Mesendoderm (in vitro differentiated cells): Measurements from ENCODE around the gene ENTPD7. TPM values are rescaled to one million over a fixed set of nuclear protein-coding genes. Genes with fewer than 3 reads are reported as not detected.

Source experiments
- DNase-seq: peaks from one replicate; pipeline ENCODE4 v3.0.0; 2013
- H2AK5ac ChIP-seq: 2 replicates; pipeline ENCODE4 v1.6.1; 2013; ENCODE audit warnings: low read length, inconsistent platforms
- H2BK120ac ChIP-seq: 2 replicates; pipeline ENCODE4 v1.6.1; 2013; ENCODE audit warnings: low read depth, mild to moderate bottlenecking, low read length, moderate library complexity, mixed read lengths
- H2BK15ac ChIP-seq: replicated peaks from 2 replicates; pipeline ENCODE4 v1.6.1; 2013; ENCODE audit warnings: low read depth, mild to moderate bottlenecking, moderate library complexity
- H2BK5ac ChIP-seq: 2 replicates; pipeline ENCODE4 v1.6.1; 2013; ENCODE audit warnings: low read length, inconsistent platforms
- H3K18ac ChIP-seq: 2 replicates; pipeline ENCODE4 v1.6.1; 2013; ENCODE audit warnings: mild to moderate bottlenecking, low read length, mixed read lengths
- H3K23ac ChIP-seq: one replicate; pipeline ENCODE4 v1.6.1; 2013; ENCODE audit warnings: low read length
- H3K27ac ChIP-seq: 2 replicates; pipeline ENCODE4 v1.5.1; 2013; ENCODE audit warnings: low read depth, mild to moderate bottlenecking, inconsistent platforms, low read length, moderate library complexity
- H3K27me3 ChIP-seq: 2 replicates; pipeline ENCODE4 v1.6.1; 2013; ENCODE audit warnings: low read length, control low read depth, mild to moderate bottlenecking, inconsistent platforms; ENCODE audit not compliant: insufficient read depth, poor library complexity
- H3K36me3 ChIP-seq: 2 replicates; pipeline ENCODE4 v1.6.1; 2013; ENCODE audit warnings: low read length, inconsistent platforms; ENCODE audit not compliant: control insufficient read depth, insufficient read depth
- H3K4ac ChIP-seq: one replicate; pipeline ENCODE4 v1.6.1; 2013; ENCODE audit warnings: low read depth, mild to moderate bottlenecking, low read length, moderate library complexity
- H3K4me1 ChIP-seq: 2 replicates; pipeline ENCODE4 v1.6.1; 2013; ENCODE audit warnings: low read depth, low read length, inconsistent platforms; ENCODE audit not compliant: control insufficient read depth
- H3K4me2 ChIP-seq: 2 replicates; pipeline ENCODE4 v1.6.1; 2013; ENCODE audit warnings: low read length
- H3K4me3 ChIP-seq: 2 replicates; pipeline ENCODE4 v1.5.1; 2013; ENCODE audit warnings: mild to moderate bottlenecking, low read length
- H3K56ac ChIP-seq: one replicate; pipeline ENCODE4 v1.6.1; 2013; ENCODE audit warnings: low read length
- H3K79me1 ChIP-seq: 2 replicates; pipeline ENCODE4 v1.6.1; 2013; ENCODE audit warnings: low read length, inconsistent platforms
- H3K79me2 ChIP-seq: 2 replicates; pipeline ENCODE4 v1.6.1; 2013; ENCODE audit warnings: mild to moderate bottlenecking, low read length; ENCODE audit not compliant: control insufficient read depth, insufficient read depth
- H3K9ac ChIP-seq: 2 replicates; pipeline ENCODE4 v1.6.1; 2013; ENCODE audit warnings: low read length, inconsistent platforms
- H4K5ac ChIP-seq: one replicate; pipeline ENCODE4 v1.6.1; 2013; ENCODE audit warnings: low read length
- H4K8ac ChIP-seq: one replicate; pipeline ENCODE4 v1.6.1; 2013; ENCODE audit warnings: low read depth, mild to moderate bottlenecking, control low read depth, low read length, moderate library complexity
- WGBS: extraction: QIAGEN DNeasy Blood & Tissue Kit; methylation state at CpG from one replicate; pipeline ENCODE4 v1.1.7; 2013; ENCODE audit warnings: low lambda C conversion rate, missing lambda C conversion rate; ENCODE audit not compliant: insufficient coverage; ENCODE audit errors: extremely low coverage; 5-methylcytosine and 5-hydroxymethylcytosine counted together
- polyA plus RNA-seq, 2 experiments: library from polyadenylated mRNA; stranded (reverse); fragments of 200-250 nt; gene quantifications; one replicate each; pipeline ENCODE4 v1.2.3, GENCODE V29; 2013

Gene ENTPD7, protein sequence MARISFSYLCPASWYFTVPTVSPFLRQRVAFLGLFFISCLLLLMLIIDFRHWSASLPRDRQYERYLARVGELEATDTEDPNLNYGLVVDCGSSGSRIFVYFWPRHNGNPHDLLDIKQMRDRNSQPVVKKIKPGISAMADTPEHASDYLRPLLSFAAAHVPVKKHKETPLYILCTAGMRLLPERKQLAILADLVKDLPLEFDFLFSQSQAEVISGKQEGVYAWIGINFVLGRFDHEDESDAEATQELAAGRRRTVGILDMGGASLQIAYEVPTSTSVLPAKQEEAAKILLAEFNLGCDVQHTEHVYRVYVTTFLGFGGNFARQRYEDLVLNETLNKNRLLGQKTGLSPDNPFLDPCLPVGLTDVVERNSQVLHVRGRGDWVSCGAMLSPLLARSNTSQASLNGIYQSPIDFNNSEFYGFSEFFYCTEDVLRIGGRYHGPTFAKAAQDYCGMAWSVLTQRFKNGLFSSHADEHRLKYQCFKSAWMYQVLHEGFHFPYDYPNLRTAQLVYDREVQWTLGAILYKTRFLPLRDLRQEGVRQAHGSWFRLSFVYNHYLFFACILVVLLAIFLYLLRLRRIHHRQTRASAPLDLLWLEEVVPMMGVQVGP
- polyA plus RNA-seq (2013, experiment 1 of 2) = 9.0 TPM
- polyA plus RNA-seq (2013, experiment 2 of 2) = 8.5 TPM

DNA sequence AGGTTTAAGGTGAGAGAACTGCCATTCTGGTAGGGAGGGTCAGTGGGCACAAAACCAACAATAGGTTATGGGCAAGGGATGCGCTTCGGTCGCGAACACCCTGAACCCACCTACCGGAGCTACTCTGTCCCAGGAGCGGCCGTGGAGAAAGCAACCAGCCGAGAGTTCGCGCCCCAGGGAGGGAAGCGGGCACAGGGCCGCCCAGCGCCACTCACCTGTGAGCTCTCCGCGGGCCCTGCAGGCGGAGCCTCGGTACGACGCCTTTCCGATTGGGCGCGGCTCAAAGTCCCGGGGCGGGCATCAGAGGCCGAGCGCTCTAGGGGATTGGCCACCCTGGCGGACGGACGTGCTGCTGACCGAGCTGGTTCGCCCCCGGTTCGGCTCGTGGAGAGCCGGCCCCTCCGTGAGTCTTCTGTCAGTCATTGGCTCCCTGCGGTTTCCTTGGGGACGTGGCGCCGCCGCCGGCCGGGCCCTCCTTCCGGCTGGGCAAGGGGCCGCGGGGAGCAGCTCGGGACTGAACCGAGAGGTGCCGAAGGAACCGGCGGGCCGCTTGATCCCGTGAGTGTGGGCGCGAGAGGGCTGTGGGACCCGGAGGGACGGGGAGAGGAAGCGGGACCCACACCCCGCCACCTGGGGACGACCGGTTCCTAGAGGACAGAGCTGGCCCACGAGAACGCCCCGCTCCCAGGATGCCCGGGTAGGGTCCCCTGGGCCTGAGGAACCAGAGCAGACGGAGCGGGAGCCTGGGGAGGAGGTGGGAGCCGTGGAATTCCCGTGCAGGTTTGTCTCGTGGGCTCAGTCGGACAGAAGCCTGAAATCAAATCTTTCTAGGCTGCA, at the start of gene ENTPD7:
Gene ENTPD7, plus strand, starts transcription at position 479 of the 837 bp plus-strand sequence. CDS start 448 bp downstream, outside the sequence.
- H3K4me1 ChIP-seq = no peaks in the 10 kb centered on the region
- peak within 1 kb of the TSS; percentile 89 for H3K4me2 ChIP-seq
- H3K23ac ChIP-seq = peak within 1 kb of the TSS; percentile 29
- no peak within 1 kb of the TSS for H4K8ac ChIP-seq
- no peak within 1 kb of the TSS for H3K4ac ChIP-seq
- H3K56ac ChIP-seq = peak within 1 kb of the TSS; percentile 94
- H3K79me2 ChIP-seq = no peaks in the 10 kb centered on the region
- no CpG with 5 or more reads among the region's 71 CpGs for WGBS
- peak; percentile 99 for DNase-seq
- no peak within 1 kb of the TSS for H3K27ac ChIP-seq
- no peak within 1 kb of the TSS for H2AK5ac ChIP-seq
- peaks cover 2% of the 10 kb centered on the region for H3K79me1 ChIP-seq
- H2BK15ac ChIP-seq = no peak within 1 kb of the TSS
- H3K18ac ChIP-seq = peak within 1 kb of the TSS; percentile 17
- H3K36me3 ChIP-seq = peaks cover 1% of the 10 kb centered on the region
- H3K9ac ChIP-seq = peak within 1 kb of the TSS; percentile 77
- peak within 1 kb of the TSS; percentile 93 for H3K4me3 ChIP-seq
- no peak within 1 kb of the TSS for H4K5ac ChIP-seq
- H2BK5ac ChIP-seq = no peak within 1 kb of the TSS
- H3K27me3 ChIP-seq = no peaks in the 10 kb centered on the region
- H2BK120ac ChIP-seq = no peak within 1 kb of the TSS

DNA sequence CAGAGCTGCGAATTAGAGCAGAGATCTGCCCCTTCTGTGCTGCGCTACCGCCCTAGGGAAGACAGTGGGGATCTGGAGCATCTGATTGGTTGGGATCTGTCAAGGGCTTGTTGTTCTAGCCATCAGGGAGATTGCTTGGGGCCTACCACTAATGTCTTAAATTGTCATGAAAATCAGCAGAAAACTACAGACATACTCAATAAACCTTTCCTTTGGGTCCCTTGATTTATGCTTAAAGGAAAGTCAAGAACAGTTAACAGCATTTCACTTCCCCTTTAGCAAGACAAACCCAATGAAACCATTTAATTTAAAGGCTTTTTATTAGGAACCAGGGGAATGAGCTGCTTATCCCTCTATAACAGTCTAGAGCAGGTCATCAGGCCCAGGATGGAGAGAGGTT, 49.1 kb upstream of the ENTPD7 start:
- Histone ChIP-seq H2AK5ac (no peak overlapping the region), H2BK120ac (no peak overlapping the region), H3K36me3 (peaks cover 3% of the 10 kb centered on the region), H3K4me2 (no peak overlapping the region), H3K4ac (no peak overlapping the region), H3K79me1 (no peaks in the 10 kb centered on the region), H2BK15ac (no peak overlapping the region), H3K4me3 (no peak overlapping the region), H3K27ac (no peak overlapping the region), H3K56ac (no peak overlapping the region), H3K18ac (no peak overlapping the region), H3K9ac (no peak overlapping the region), H4K5ac (no peak overlapping the region), H4K8ac (no peak overlapping the region), H2BK5ac (no peak overlapping the region), H3K27me3 (no peaks in the 10 kb centered on the region), H3K79me2 (no peaks in the 10 kb centered on the region), H3K4me1 (no peaks in the 10 kb centered on the region), H3K23ac (no peak overlapping the region)
- WGBS = no CpG with 5 or more reads among the region's 3 CpGs
- no peak for DNase-seq

DNA sequence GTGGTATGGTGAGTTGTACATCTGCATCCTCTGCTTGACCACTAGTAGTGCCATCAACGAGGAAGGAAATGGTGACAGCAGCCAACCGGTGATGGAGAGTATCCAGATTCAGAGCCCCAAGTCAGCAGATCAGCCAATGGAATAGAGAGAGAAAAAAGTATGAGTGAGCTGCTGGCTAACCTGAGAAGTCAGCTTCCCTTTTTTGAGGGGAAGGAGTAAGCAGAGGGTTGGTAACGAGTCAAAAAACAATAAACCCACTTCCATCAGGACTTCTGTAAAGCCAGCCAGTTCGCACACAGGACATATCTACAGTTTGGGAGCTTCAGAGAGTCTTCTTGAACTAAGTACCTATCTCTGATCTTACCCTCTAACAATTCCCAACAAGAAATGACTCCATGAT, 48.0 kb upstream of the ENTPD7 start:
- no peak for DNase-seq
- WGBS = no CpG with 5 or more reads among the region's 4 CpGs
- H4K8ac ChIP-seq = no peak overlapping the region
- H3K27ac ChIP-seq = no peak overlapping the region
- no peak overlapping the region for H2BK120ac ChIP-seq
- H3K27me3 ChIP-seq = no peaks in the 10 kb centered on the region
- no peak overlapping the region for H3K18ac ChIP-seq
- no peak overlapping the region for H2AK5ac ChIP-seq
- peaks cover 3% of the 10 kb centered on the region for H3K79me1 ChIP-seq
- no peaks in the 10 kb centered on the region for H3K4me1 ChIP-seq
- H3K23ac ChIP-seq = no peak overlapping the region
- no peak overlapping the region for H3K4ac ChIP-seq
- H3K4me2 ChIP-seq = no peak overlapping the region
- no peak overlapping the region for H4K5ac ChIP-seq
- H3K56ac ChIP-seq = no peak overlapping the region
- H3K36me3 ChIP-seq = peaks cover 3% of the 10 kb centered on the region
- no peak overlapping the region for H2BK5ac ChIP-seq
- no peak overlapping the region for H3K9ac ChIP-seq
- no peaks in the 10 kb centered on the region for H3K79me2 ChIP-seq
- H2BK15ac ChIP-seq = no peak overlapping the region
- H3K4me3 ChIP-seq = no peak overlapping the region

DNA sequence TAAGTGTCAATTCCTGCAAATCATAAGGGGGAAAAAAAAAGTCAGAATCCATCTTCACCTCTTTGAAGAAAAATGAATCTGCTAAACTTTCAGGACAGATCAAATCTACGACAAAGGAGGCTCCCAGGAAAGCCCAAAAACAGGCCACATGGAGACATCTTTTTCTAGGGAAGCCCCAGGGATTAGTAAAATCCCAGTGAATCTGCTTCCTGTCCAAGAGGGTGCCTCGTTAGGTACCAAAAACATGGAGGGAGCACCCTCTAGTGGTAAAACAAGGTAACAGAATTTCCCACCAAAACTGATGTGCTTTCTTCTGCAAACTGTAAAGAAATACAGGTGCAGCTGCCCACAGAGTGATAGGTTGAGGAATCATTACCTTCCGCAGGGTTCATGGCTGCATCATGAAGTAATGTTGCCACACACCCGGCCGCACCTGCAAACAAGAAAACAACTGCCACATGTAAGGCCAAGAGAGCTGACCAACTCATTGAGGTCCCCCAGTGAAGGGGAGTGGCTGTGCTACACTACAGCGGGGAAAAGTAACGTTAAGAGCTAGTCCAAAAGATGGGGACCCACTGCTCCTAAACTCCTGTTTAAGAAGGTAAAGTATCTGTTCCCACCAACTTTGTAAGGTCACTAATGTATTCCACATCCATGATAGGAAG, 47.0 kb upstream of the ENTPD7 start:
- H3K79me2 ChIP-seq = no peaks in the 10 kb centered on the region
- H4K5ac ChIP-seq = no peak overlapping the region
- H3K36me3 ChIP-seq = peaks cover 3% of the 10 kb centered on the region
- peaks cover 3% of the 10 kb centered on the region for H3K79me1 ChIP-seq
- H3K18ac ChIP-seq = no peak overlapping the region
- no peak overlapping the region for H2BK5ac ChIP-seq
- no CpG with 5 or more reads among the region's 7 CpGs for WGBS
- no peak overlapping the region for H2BK120ac ChIP-seq
- H2AK5ac ChIP-seq = no peak overlapping the region
- no peak overlapping the region for H4K8ac ChIP-seq
- no peaks in the 10 kb centered on the region for H3K4me1 ChIP-seq
- no peak overlapping the region for H3K4ac ChIP-seq
- H3K4me2 ChIP-seq = no peak overlapping the region
- H3K56ac ChIP-seq = no peak overlapping the region
- H3K23ac ChIP-seq = no peak overlapping the region
- no peak overlapping the region for H3K9ac ChIP-seq
- no peak overlapping the region for H3K27ac ChIP-seq
- no peak overlapping the region for H2BK15ac ChIP-seq
- H3K4me3 ChIP-seq = no peak overlapping the region
- H3K27me3 ChIP-seq = no peaks in the 10 kb centered on the region
- DNase-seq = peak; percentile 82

DNA sequence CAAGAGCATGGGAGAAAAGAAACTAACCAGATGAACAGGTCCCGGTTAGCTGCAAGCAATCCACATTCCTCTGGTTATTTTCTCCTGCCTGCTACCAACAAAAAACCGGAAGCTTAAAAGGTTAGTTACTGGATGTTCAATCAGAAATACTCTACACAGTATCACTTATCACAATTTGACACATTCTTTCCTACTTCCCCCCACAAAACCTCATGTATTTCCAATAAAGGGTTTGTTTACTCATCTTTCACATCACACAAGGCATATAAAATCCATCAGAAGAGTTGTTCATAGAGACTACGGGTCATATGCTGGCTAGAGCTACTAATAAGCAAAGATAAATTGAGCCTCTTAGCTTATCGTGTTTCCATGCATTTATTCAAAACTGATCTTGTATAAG, 43.9 kb upstream of the ENTPD7 start:
- Histone ChIP-seq H2BK15ac (no peak overlapping the region), H4K5ac (no peak overlapping the region), H3K9ac (no peak overlapping the region), H3K79me1 (peaks cover 8% of the 10 kb centered on the region), H3K56ac (no peak overlapping the region), H3K4me2 (no peak overlapping the region), H2BK120ac (no peak overlapping the region), H3K27me3 (no peaks in the 10 kb centered on the region), H3K18ac (no peak overlapping the region), H3K36me3 (peaks cover 3% of the 10 kb centered on the region), H3K4me1 (peaks cover 3% of the 10 kb centered on the region), H2BK5ac (no peak overlapping the region), H4K8ac (no peak overlapping the region), H3K27ac (no peak overlapping the region), H3K4me3 (no peak overlapping the region), H3K79me2 (peaks cover 12% of the 10 kb centered on the region), H2AK5ac (no peak overlapping the region), H3K4ac (no peak overlapping the region), H3K23ac (no peak overlapping the region)
- no CpG with 5 or more reads among the region's 4 CpGs for WGBS
- DNase-seq = no peak
